Activated T-cell treated with anti-CD3 and anti-CD28 coated beads, Interleukin-2, amount 50 U/mL, for 72 hours (primary cell): ENCODE results near the gene ALDH3B2. TPM values are rescaled to one million over a fixed set of nuclear protein-coding genes. Genes with fewer than 3 reads are reported as not detected.
"Not testable (repeated sequence)": the region's sequence is repeated elsewhere in the genome, so short reads cannot be mapped to it uniquely, and the experiment has no call there.

Experiments
- ATAC-seq, 2 donors: fragments of 150-1000 bp; cut with Tn5 transposase; replicated peaks in 1 of 2; 2 replicates each; pipeline ENCODE4 v1.10.0; 2021; ENCODE audit warnings: moderate library complexity in 2 of 2, mild to moderate bottlenecking in 1 of 2
- DNase-seq, 2 donors: peaks; one replicate each; pipeline ENCODE4 v3.0.0; 2021 to 2022; ENCODE audit warnings: mixed read lengths in 1 of 2
- H3K27ac Mint-ChIP-seq: one replicate; pipeline ENCODE4 v1.8.0; 2022; ENCODE audit warnings: mild to moderate bottlenecking, moderate library complexity, mixed read lengths
- H3K27me3 Mint-ChIP-seq: one replicate; pipeline ENCODE4 v1.8.0; 2022; ENCODE audit warnings: low read depth, mixed read lengths
- H3K36me3 Mint-ChIP-seq, 2 donors: one replicate each; pipeline ENCODE4 v1.8.0; 2022; ENCODE audit warnings: mixed read lengths in 2 of 2, mild to moderate bottlenecking in 1 of 2; ENCODE audit not compliant: insufficient read depth in 2 of 2
- H3K4me1 Mint-ChIP-seq: one replicate; pipeline ENCODE4 v1.8.0; 2022; ENCODE audit warnings: low read depth, mixed read lengths
- H3K4me3 Mint-ChIP-seq, 2 donors: one replicate each; pipeline ENCODE4 v1.8.0; 2022; ENCODE audit warnings: mild to moderate bottlenecking in 2 of 2, mixed read lengths in 2 of 2, moderate library complexity in 2 of 2
- H3K9me3 Mint-ChIP-seq, 2 donors: one replicate each; pipeline ENCODE4 v1.8.0; 2022; ENCODE audit warnings: mixed read lengths in 2 of 2
- total RNA-seq, 2 donors: library from RNA; stranded (reverse); gene quantifications; one replicate each; pipeline ENCODE4 v1.2.3, GENCODE V29; 2022

Gene ALDH3B2
- total RNA-seq, 2 donors from 2014 or later = not detected

DNA sequence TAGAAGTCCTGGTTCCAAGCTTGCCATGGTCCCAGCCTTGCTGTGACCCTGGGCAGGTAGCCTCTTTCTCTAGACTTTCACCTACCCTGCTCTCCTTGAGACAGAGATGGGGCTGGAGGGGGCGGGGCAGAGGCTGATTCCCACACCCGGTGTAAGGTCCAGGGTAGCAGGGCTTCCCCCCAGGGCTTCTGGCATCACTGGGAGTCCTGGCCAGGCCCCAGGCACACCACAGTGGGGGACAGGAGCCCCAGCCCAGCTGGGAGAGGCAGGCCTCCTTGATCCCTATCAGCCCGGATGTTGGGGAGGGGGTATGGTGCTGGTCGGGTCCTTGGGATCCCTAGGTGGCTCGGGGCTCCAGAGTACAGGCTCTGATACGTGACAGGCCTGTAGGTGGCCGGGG lies 43.0 kb downstream of the ALDH3B2 start:
- Mint-ChIP-seq H3K4me3 (peak overlapping the region in 1 of 2 donors; percentile 88), H3K36me3 (no peaks in the 10 kb centered on the region), H3K27me3 (no peaks in the 10 kb centered on the region), H3K4me1 (peaks cover 12% of the 10 kb centered on the region), H3K27ac (no peak overlapping the region), H3K9me3 (no peaks in the 10 kb centered on the region)
- no peak for DNase-seq
- ATAC-seq = no peak

DNA sequence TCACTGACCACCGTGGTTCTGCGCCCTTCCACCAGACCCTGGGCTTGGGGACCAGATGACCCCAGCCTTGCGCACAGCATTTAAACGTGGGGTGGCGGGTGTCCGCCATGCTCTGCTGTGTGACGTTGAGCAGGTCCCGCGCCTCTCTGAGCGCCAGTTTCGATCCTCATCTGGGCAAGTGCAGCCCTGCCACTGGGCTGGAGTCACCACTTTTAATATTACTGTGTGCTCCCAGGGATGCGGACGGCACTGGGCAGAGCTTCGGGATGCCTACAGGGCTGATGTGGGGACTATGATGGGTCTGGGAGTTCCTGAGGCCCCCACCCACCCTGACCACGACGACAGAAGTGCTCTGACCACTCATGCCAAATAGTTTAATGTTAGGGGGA lies 43.5 kb downstream of the ALDH3B2 start:
- no peak for DNase-seq
- Mint-ChIP-seq H3K36me3 (no peaks in the 10 kb centered on the region), H3K9me3 (no peaks in the 10 kb centered on the region), H3K27me3 (no peaks in the 10 kb centered on the region), H3K4me1 (peaks cover 12% of the 10 kb centered on the region), H3K4me3 (peak overlapping the region; percentile 88 to 89), H3K27ac (peak overlapping the region; percentile 42)
- ATAC-seq = no peak

DNA sequence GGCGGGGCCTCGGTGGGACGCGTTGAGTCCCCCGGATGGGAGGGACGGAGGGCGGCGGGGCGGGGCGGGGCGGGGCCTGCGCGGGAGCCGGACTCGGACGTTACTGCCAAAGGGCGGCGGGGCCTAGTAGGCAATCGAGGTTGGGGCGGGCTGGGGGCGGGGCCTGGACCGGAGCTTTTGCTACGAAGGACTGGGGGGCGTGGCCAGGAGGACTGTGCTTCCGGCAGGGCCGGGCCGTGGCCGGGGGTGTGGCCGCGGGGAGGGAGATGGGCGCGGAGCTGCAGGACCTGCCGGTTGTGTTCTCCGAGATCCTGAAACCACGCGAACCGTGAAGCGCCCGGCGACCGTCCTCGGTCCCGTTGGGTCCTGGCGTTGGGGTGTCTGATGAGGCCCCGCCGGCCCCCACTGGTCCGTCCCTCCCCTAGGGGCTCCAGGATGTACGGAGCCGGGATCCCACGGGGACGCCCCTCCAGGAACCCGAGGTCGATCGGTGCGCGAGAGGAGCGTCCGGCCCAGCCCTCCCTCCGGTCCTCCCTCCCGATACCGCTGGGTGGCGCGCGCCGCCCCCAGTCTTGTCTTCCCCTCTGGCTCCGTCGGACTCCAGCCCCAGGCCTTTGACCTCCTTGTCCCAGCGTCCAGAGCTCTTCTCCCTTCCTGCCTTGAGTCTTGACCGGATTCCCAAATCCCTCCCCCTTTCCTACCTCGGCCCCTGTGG lies 44.0 kb downstream of the ALDH3B2 start:
- H3K36me3 Mint-ChIP-seq = no peaks in the 10 kb centered on the region
- peaks cover 12% of the 10 kb centered on the region for H3K4me1 Mint-ChIP-seq
- DNase-seq (peak; percentile 99), ATAC-seq (peak; percentile 77 to 80)
- peak overlapping the region; percentile 42 for H3K27ac Mint-ChIP-seq
- H3K4me3 Mint-ChIP-seq = peak overlapping the region; percentile 88 to 89
- H3K27me3 Mint-ChIP-seq = no peaks in the 10 kb centered on the region
- H3K9me3 Mint-ChIP-seq = no peaks in the 10 kb centered on the region

DNA sequence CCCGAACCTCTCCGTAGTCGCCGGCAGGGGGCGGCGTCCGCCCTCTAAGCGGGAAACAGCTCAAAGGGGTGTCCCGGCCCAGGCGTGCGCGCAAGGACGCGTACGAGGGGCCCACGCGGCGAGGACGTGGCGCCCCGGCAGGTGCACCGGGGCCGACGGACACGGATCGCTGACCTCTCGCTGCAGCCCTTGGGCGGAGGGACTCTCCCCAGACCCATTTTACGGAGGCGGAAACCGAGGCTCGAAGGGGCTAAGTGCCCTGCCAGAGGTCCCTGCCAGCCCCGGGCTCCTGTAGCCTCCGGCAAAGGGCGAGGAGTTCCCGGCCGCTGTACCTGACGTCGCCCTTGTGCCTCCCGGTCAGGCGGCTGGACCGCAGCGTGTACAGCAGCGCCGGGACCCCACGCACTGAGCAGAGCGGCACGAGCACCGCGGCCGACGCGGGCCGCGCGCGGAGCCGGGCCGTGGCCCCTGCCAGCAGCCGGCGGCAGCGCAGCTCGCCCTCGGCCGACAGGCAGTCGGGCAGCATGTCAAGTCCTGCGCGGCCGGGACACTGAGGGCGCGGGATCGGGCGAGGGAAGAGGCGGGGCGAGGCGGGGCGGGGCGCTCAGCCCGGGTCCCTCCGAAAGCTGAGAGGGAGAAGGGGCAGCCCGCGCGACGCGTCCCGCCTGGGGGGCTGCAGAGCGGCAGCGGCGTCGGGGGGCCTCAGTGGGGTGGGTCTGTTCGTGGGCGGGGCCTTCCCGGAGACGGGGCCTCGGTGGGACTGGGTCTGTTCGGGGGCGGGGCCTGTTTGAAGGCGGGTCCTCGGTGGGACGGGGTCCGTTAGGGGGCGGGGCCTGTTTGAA lies 44.8 kb downstream of the ALDH3B2 start, which contains the start of gene NUDT8:
Gene NUDT8, minus strand, starts transcription at position 552 of the 842 bp plus-strand sequence. Its CDS starts 26 bp downstream, at position 526.
- DNase-seq (peak; percentile 91 to 94), ATAC-seq (peak; percentile 68 to 74)
- Mint-ChIP-seq H3K4me3 (peak within 1 kb of the TSS; percentile 88 to 89), H3K27me3 (no peaks in the 10 kb centered on the region), H3K4me1 (peaks cover 12% of the 10 kb centered on the region), H3K27ac (peak within 1 kb of the TSS; percentile 68), H3K9me3 (no peaks in the 10 kb centered on the region), H3K36me3 (no peaks in the 10 kb centered on the region)

DNA sequence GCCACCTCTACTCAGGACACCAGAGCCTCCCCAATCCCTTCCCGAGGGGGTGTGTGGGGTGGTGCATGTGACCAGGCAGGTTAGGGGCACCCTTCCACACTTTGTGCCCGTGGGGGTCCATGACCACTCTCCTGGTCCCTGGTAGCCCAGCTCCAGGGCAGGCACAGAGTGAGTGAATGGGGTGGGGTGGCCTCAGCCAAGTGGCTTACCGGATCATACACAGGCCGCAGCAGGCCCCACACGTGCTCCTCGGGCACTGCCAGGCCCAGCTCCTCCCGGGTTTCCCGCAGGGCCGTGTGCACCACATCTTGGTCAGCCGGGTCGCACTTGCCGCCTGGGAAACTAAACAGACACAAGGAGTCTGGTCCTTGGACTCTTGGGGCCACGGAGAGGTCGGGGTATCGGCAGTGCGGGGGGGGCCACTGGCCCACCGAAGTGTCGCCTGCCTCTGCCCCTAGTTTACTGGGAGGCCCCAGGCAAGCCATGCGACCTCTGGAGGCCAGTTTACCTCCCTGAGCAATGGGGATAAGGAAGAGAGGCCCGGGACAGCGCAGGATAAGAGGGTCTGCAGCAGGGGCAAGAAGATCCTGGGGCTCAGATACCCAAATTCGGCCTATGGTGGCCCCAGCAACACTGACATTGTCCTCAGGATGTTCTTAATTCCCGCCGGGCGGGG lies 45.6 kb downstream of the ALDH3B2 start:
- Mint-ChIP-seq H3K4me3 (peak overlapping the region; percentile 66 to 78), H3K4me1 (peaks cover 12% of the 10 kb centered on the region), H3K27ac (no peak overlapping the region), H3K9me3 (no peaks in the 10 kb centered on the region), H3K27me3 (no peaks in the 10 kb centered on the region), H3K36me3 (no peaks in the 10 kb centered on the region)
- no peak for ATAC-seq
- DNase-seq = no peak

DNA sequence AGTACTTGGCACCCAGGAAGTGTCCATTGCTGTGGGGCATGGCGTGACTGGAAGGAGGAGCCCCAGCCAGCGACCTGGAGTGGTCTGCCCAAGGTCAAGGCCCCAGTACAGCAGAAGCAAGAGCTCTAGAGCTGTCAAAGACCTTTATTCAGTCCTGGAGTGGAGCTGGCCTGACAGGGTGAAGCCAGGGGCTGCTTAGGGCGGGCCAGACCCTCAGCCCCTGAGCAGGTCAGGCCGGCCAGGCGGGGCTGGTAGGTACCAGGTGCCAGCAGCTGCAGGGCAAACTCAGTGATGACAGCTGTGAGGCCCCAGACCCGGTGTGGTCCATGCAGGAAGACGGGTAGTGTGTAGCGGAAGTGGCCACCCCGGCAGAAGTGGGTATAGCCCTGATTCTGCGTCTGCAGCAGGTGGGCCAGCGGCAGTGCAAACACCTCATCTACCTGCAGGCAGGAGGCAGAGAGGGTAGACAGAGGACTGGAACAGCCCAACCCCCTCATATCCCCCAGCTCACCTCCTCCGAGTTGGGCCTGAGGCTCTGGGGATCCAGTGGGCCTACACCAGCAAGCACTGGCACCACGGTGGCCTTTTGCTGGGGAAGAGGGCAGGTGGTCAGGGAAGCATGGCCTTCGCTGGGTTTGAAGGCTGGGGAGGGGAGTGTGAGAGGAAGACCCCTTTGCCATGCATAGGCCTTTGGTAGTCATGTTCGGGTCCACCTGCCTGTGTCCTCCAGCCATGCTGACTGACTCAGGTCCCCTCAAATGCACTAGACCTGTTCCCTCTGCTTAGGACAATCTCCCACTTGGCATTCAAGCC lies 46.4 kb downstream of the ALDH3B2 start:
- Mint-ChIP-seq H3K4me3 (peak overlapping the region; percentile 19 to 61), H3K27ac (no peak overlapping the region), H3K4me1 (peaks cover 12% of the 10 kb centered on the region), H3K27me3 (no peaks in the 10 kb centered on the region), H3K9me3 (no peaks in the 10 kb centered on the region), H3K36me3 (no peaks in the 10 kb centered on the region)
- ATAC-seq = no peak
- no peak for DNase-seq

DNA sequence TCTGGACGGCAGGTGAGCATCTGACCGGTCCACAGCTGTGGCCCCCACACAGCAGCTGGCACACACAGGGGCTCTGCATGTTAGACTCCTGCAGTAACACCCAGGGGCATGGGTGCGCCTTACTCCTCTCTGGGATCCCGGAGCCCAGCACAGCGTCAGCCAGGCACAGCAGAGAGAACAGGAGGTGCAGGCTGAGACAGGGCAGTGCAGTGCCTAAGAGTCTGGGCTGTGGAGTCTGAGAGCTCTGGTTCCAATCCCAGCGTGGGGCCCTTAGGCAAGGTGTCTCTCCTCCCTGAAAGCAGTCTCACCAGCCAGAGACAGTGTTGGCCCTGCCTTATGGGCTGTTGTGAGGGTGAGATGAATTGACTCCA lies 47.0 kb downstream of the ALDH3B2 start:
- no peak for DNase-seq
- H3K4me3 Mint-ChIP-seq = peak overlapping the region; percentile 30 to 61
- no peak overlapping the region for H3K27ac Mint-ChIP-seq
- no peaks in the 10 kb centered on the region for H3K9me3 Mint-ChIP-seq
- peaks cover 12% of the 10 kb centered on the region for H3K4me1 Mint-ChIP-seq
- H3K27me3 Mint-ChIP-seq = no peaks in the 10 kb centered on the region
- no peaks in the 10 kb centered on the region for H3K36me3 Mint-ChIP-seq
- no peak for ATAC-seq

DNA sequence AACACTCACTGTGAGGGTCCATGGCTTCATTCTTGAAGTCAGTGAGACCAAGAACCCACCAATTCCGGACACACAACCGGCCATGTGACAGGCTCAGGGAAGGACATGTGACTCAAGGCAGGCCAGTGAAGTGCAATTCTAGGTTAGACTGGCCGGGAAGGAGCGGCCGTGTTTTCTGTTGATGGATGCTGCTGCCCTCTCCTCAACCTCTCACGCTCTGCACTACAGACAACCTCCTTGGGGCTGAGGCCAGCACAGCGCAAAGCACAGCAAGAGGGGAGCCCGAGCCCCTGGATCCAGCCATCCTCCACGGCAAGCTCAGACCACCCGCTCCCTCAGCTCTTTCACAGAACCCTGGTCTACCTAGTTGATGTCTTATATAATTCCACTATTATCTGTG lies 47.5 kb downstream of the ALDH3B2 start:
- Mint-ChIP-seq H3K9me3 (no peaks in the 10 kb centered on the region), H3K4me3 (no peak overlapping the region), H3K4me1 (peaks cover 12% of the 10 kb centered on the region), H3K27ac (no peak overlapping the region), H3K27me3 (no peaks in the 10 kb centered on the region), H3K36me3 (no peaks in the 10 kb centered on the region)
- DNase-seq (no peak), ATAC-seq (no peak)

DNA sequence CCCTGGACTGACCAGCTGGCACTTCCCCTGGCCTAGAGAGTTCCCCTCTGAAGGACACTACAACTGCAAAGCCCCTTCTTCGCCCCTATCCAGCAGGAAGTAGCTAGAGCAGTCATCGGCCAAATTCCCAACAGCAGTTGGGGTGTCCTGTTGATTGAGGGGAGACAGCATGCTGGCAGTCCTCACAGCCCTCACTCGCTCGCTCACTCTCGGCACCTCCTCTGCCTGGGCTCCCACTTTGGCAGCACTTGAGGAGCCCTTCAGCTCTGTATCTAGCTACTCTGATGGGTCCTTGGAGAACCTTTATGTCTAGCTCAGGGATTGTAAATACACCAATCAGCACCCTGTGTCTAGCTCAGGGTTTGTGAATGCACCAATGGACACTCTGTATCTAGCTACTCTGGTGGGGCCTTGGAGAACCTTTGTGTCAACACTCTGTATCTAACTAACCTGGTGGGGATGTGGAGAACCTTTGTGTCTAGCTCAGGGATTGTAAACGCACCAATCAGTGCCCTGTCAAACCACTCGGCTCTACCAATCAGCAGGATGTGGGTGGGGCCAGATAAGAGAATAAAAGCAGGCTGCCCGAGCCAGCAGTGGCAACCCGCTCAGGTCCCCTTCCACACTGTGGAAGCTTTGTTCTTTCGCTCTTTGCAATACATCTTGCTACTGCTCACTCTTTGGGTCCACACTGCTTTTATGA lies 48.1 kb downstream of the ALDH3B2 start:
- not testable (repeated sequence) for H3K27me3 Mint-ChIP-seq, H3K36me3 Mint-ChIP-seq, DNase-seq, H3K9me3 Mint-ChIP-seq, ATAC-seq, H3K4me3 Mint-ChIP-seq, H3K27ac Mint-ChIP-seq
- H3K4me1 Mint-ChIP-seq = peaks cover 12% of the 10 kb centered on the region

DNA sequence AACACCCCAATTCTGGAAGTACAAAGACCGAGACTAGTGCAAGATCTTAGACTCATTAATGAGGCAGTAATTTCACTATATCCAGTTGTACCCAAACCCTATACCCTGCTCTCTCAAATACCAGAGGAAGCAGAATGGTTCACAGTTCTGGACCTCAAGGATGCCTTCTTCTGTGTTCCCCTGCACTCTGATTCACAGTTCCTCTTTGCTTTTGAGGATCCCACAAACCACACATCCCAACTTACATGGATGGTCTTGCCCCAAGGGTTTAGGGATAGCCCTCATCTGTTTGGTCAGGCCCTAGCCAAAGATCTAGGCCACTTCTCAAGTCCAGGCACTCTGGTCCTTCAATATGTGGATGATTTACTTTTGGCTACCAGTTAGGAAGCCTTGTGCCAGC lies 50.6 kb downstream of the ALDH3B2 start:
- not testable (repeated sequence) for ATAC-seq, H3K4me1 Mint-ChIP-seq, H3K9me3 Mint-ChIP-seq, H3K36me3 Mint-ChIP-seq, H3K27me3 Mint-ChIP-seq, DNase-seq, H3K4me3 Mint-ChIP-seq, H3K27ac Mint-ChIP-seq

DNA sequence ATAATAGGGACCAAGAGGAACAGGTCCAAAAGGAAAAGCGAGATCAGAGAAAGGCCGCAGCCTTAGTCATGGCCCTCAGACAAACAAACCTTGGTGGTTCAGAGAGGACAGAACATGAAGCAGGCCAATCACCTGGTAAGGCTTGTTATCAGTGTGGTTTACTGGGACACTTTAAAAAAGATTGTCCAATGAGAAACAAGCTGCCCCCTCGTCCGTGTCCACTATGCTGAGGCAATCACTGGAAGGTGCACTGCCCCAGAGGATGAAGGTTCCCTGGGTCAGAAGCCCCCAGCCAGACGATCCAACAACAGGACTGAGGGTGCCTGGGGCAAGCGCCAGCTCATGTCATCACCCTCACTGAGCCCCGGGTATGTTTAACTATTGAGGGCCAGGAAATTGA lies 51.5 kb downstream of the ALDH3B2 start:
- not testable (repeated sequence) for H3K4me1 Mint-ChIP-seq, H3K4me3 Mint-ChIP-seq, H3K27ac Mint-ChIP-seq, H3K9me3 Mint-ChIP-seq, H3K36me3 Mint-ChIP-seq, H3K27me3 Mint-ChIP-seq, ATAC-seq, DNase-seq

DNA sequence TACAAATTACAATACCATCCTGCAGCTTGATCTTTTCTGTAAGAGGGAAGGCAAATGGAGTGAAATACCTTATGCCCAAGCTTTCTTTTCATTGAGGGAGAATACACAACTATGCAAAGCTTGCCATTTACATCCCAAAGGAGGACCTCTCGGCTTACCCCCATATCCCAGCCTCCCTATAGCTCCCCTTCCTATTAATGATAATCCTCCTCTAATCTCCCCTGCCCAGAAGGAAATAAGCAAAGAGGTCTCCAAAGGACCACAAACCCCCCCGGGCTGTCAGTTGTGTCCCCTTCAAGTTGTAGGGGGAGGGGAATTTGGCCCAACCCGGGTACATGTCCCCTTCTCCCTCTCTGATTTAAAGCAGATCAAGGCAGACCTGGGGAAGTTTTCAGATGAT lies 52.5 kb downstream of the ALDH3B2 start:
- H3K27ac Mint-ChIP-seq, H3K4me3 Mint-ChIP-seq, H3K36me3 Mint-ChIP-seq, H3K4me1 Mint-ChIP-seq, H3K27me3 Mint-ChIP-seq, ATAC-seq, H3K9me3 Mint-ChIP-seq, DNase-seq: not testable (repeated sequence)
